H1 (cell line): ENCODE data around the gene SURF1. TPM values are rescaled to one million over a fixed set of nuclear protein-coding genes. Genes with fewer than 3 reads are reported as not detected.

Experiments used
- CTCF ChIA-PET: fragments of 300-600 bp; sonication (Branson Sonifier 250); formaldehyde crosslinking; loops from one replicate; lab custom pipeline; 2021; ENCODE audit not compliant: partially characterized antibody; lab: Charles Lee
- POLR2A ChIA-PET: fragments of 300-600 bp; sonication (Branson Sonifier 250); formaldehyde crosslinking; loops from one replicate; lab custom pipeline; 2021; ENCODE audit warnings: inconsistent platforms; ENCODE audit not compliant: partially characterized antibody; lab: Charles Lee
- DNase-seq, 2 experiments: peaks; one replicate each; pipeline versions ENCODE4 v3.0.0 to v3.0.0-alpha.2; 2010 to 2022; ENCODE audit warnings: low spot score in 2 of 2, low read depth in 1 of 2, mixed read lengths in 1 of 2
- FAIRE-seq: peaks from 2 replicates; lab custom pipeline; 2011; peaks lifted over from hg19 to GRCh38; lab: Jason Lieb, UNC
- H2AFZ ChIP-seq: 2 replicates; pipeline ENCODE4 v1.8.1; 2012; ENCODE audit warnings: low read length, inconsistent platforms
- H2AK5ac ChIP-seq: 2 replicates; pipeline ENCODE4 v1.6.1; 2013; ENCODE audit warnings: low read depth, low read length
- H2BK120ac ChIP-seq: replicated peaks from 2 replicates; pipeline ENCODE3; 2013; ENCODE audit warnings: low read depth, low read length, inconsistent platforms
- H2BK12ac ChIP-seq: 2 replicates; pipeline ENCODE4 v1.6.1; 2013; ENCODE audit warnings: low read depth, low read length
- H2BK15ac ChIP-seq: 2 replicates; pipeline ENCODE4 v1.6.1; 2013; ENCODE audit warnings: low read length
- H2BK20ac ChIP-seq: 2 replicates; pipeline ENCODE4 v1.6.1; 2013; ENCODE audit warnings: low read length
- H2BK5ac ChIP-seq: 2 replicates; pipeline ENCODE4 v1.6.1; 2013; ENCODE audit warnings: low read depth, low read length
- H3K14ac ChIP-seq: 2 replicates; pipeline ENCODE4 v1.6.1; 2013; ENCODE audit warnings: inconsistent platforms; ENCODE audit not compliant: insufficient read length
- H3K18ac ChIP-seq: 2 replicates; pipeline ENCODE4 v1.6.1; 2013; ENCODE audit warnings: low read length; ENCODE audit errors: extremely low read depth
- H3K23ac ChIP-seq: 2 replicates; pipeline ENCODE4 v1.6.1; 2013; ENCODE audit warnings: inconsistent platforms; ENCODE audit not compliant: insufficient read length
- H3K23me2 ChIP-seq: 2 replicates; pipeline ENCODE4 v1.6.1; 2013; ENCODE audit warnings: low read depth, low read length
- H3K27ac ChIP-seq: 2 replicates; pipeline ENCODE4 v1.6.1; 2011; ENCODE audit warnings: low read depth, low read length, inconsistent platforms
- H3K27me3 ChIP-seq, 4 experiments: replicated peaks in 1 of 4; 1 replicate in 1 of 4; 2 replicates in 3 of 4; pipeline versions ENCODE4 v1.6.1 to v1.8.1; 2011 to 2013; ENCODE audit warnings: low read length in 3 of 4, mild to moderate bottlenecking in 3 of 4, inconsistent platforms in 2 of 4, mixed read lengths in 2 of 4, moderate library complexity in 1 of 4; ENCODE audit not compliant: control insufficient read depth in 3 of 4, insufficient read depth in 3 of 4; ENCODE audit errors: extremely low read depth in 1 of 4
- H3K36me3 ChIP-seq, 4 experiments: 2 replicates each; pipeline versions ENCODE4 v1.6.1 to v1.8.1; 2011 to 2013; ENCODE audit warnings: mild to moderate bottlenecking in 4 of 4, low read length in 3 of 4, moderate library complexity in 2 of 4, control low read depth in 1 of 4, inconsistent platforms in 1 of 4; ENCODE audit not compliant: insufficient read depth in 4 of 4, control insufficient read depth in 2 of 4
- H3K4ac ChIP-seq: replicated peaks from 2 replicates; pipeline ENCODE3; 2013; ENCODE audit warnings: low read length, low read depth, mixed read lengths, inconsistent platforms; ENCODE audit not compliant: insufficient read length
- H3K4me1 ChIP-seq, 4 experiments: replicated peaks in 1 of 4; 1 replicate in 1 of 4; 2 replicates in 3 of 4; pipeline versions ENCODE4 v1.6.1 to v1.8.1; 2011 to 2013; ENCODE audit warnings: low read length in 3 of 4, inconsistent platforms in 2 of 4, mixed read lengths in 1 of 4; ENCODE audit not compliant: insufficient read depth in 4 of 4, control insufficient read depth in 3 of 4
- H3K4me2 ChIP-seq, 2 experiments: 2 replicates each; pipeline versions ENCODE4 v1.6.1 to v1.8.1; 2011 to 2013; ENCODE audit warnings: low read depth in 2 of 2, low read length in 2 of 2, control low read depth in 1 of 2, inconsistent platforms in 1 of 2, mild to moderate bottlenecking in 1 of 2; ENCODE audit not compliant: insufficient read depth in 1 of 2
- H3K4me3 ChIP-seq, 4 experiments: fragments of 200-600, 300-600 bp in 1 of 4; sonication (generic), shearing (Covaris generic), sonication (Bioruptor Twin) in 1 of 4; 2 replicates each; pipeline versions ENCODE4 v1.5.1 to v1.8.1; 2011 to 2016; ENCODE audit warnings: low read length in 4 of 4, low read depth in 3 of 4, control low read depth in 2 of 4, inconsistent platforms in 2 of 4, mild to moderate bottlenecking in 2 of 4, mixed read lengths in 1 of 4, moderate library complexity in 1 of 4; ENCODE audit not compliant: insufficient read depth in 2 of 4; ENCODE audit errors: extremely low read depth in 1 of 4
- H3K56ac ChIP-seq: replicated peaks from 2 replicates; pipeline ENCODE3; 2013; ENCODE audit warnings: low read depth, mild to moderate bottlenecking, mixed read lengths, low read length, inconsistent platforms; ENCODE audit not compliant: insufficient read length
- H3K79me1 ChIP-seq: 2 replicates; pipeline ENCODE4 v1.6.1; 2013; ENCODE audit warnings: low read depth, low read length, control low read depth
- H3K79me2 ChIP-seq, 2 experiments: 2 replicates each; pipeline versions ENCODE4 v1.6.1 to v1.8.1; 2012 to 2013; ENCODE audit warnings: low read length in 2 of 2, mild to moderate bottlenecking in 2 of 2, inconsistent platforms in 1 of 2; ENCODE audit not compliant: insufficient read depth in 2 of 2, control insufficient read depth in 1 of 2
- H3K9ac ChIP-seq, 4 experiments: replicated peaks in 1 of 4; 1 replicate in 1 of 4; 2 replicates in 3 of 4; pipeline versions ENCODE4 v1.6.1 to v1.8.1; 2011 to 2013; ENCODE audit warnings: low read depth in 3 of 4, low read length in 3 of 4, control low read depth in 2 of 4, mild to moderate bottlenecking in 2 of 4, moderate library complexity in 2 of 4, inconsistent platforms in 1 of 4; ENCODE audit errors: extremely low read depth in 1 of 4
- H3K9me3 ChIP-seq, 2 experiments: 2 replicates each; pipeline versions ENCODE4 v1.6.1 to v1.8.1; 2012 to 2013; ENCODE audit warnings: mild to moderate bottlenecking in 2 of 2, moderate library complexity in 2 of 2, control low read depth in 1 of 2, inconsistent platforms in 1 of 2, low read depth in 1 of 2, low read length in 1 of 2, mixed read lengths in 1 of 2; ENCODE audit not compliant: insufficient read depth in 2 of 2
- H4K20me1 ChIP-seq, 2 experiments: replicated peaks in 1 of 2; 2 replicates each; pipeline versions ENCODE3 to v1.8.1; 2011 to 2013; ENCODE audit warnings: inconsistent platforms in 2 of 2, low read length in 2 of 2, mild to moderate bottlenecking in 1 of 2; ENCODE audit not compliant: insufficient read depth in 2 of 2, control insufficient read depth in 1 of 2
- H4K5ac ChIP-seq: 2 replicates; pipeline ENCODE4 v1.6.1; 2013; ENCODE audit warnings: low read length, low read depth, mixed read lengths, inconsistent platforms; ENCODE audit not compliant: insufficient read length
- H4K8ac ChIP-seq: 2 replicates; pipeline ENCODE4 v1.8.0; 2013; ENCODE audit warnings: mild to moderate bottlenecking, moderate library complexity, low read length, inconsistent platforms; ENCODE audit not compliant: insufficient read depth; ENCODE audit errors: extremely low read depth
- H4K91ac ChIP-seq: replicated peaks from 2 replicates; pipeline ENCODE3; 2013; ENCODE audit warnings: low read length, mixed read lengths, inconsistent platforms; ENCODE audit not compliant: insufficient read length
- ASH2L ChIP-seq: fragments of 200-600, 300-600 bp; sonication (generic); IDR thresholded peaks from one replicate; pipeline ENCODE4 v1.7.1; 2017; ENCODE audit warnings: low read length
- ATF2 ChIP-seq: IDR thresholded peaks from 2 replicates; pipeline ENCODE4 v1.6.1; 2012; ENCODE audit warnings: low read length, inconsistent platforms
- BCL11A ChIP-seq, 2 experiments: IDR thresholded peaks; one replicate each; pipeline ENCODE4 v1.6.1; 2011; ENCODE audit warnings: low read depth in 2 of 2, low read length in 2 of 2, mild to moderate bottlenecking in 2 of 2
- CBX5 ChIP-seq: fragments of 300-800, 300-1000 bp; sonication (generic); IDR thresholded peaks from 2 replicates; pipeline ENCODE4 v1.7.1; 2016; ENCODE audit warnings: antibody characterized with exemption, low read length, low read depth
- CEBPB ChIP-seq: IDR thresholded peaks from 2 replicates; pipeline ENCODE4 v1.6.1; 2012; ENCODE audit warnings: low read depth, low read length
- CHD2 ChIP-seq: IDR thresholded peaks from 2 replicates; pipeline ENCODE4 v1.6.1; 2012; ENCODE audit warnings: low read length, improper control_type of control experiment
- KDM1A ChIP-seq: fragments of 200-600, 300-600 bp; sonication (generic); IDR thresholded peaks from 2 replicates; pipeline ENCODE4 v1.7.1; 2016; ENCODE audit warnings: mild to moderate bottlenecking, low read length, borderline replicate concordance
- MAX ChIP-seq: IDR thresholded peaks from 2 replicates; pipeline ENCODE4 v1.6.1; 2012; ENCODE audit warnings: inconsistent platforms
- RFX5 ChIP-seq: IDR thresholded peaks from 2 replicates; pipeline ENCODE4 v1.6.1; 2011; ENCODE audit warnings: low read depth, low read length, improper control_type of control experiment, borderline replicate concordance
- RXRA ChIP-seq: IDR thresholded peaks from 2 replicates; pipeline ENCODE4 v1.6.1; 2011; ENCODE audit warnings: low read depth, mild to moderate bottlenecking, low read length, moderate library complexity; ENCODE audit not compliant: insufficient read depth
- WGBS, 2 experiments: shearing (Covaris generic) in 1 of 2; methylation state at CpG; one replicate each; pipeline versions ENCODE4 v1.1.6 to v1.1.7; 2013 to 2015; ENCODE audit warnings: low lambda C conversion rate in 2 of 2, mixed read lengths in 2 of 2, inconsistent platforms in 1 of 2, low coverage in 1 of 2, missing lambda C conversion rate in 1 of 2; ENCODE audit not compliant: insufficient replicate concordance in 2 of 2, insufficient coverage in 1 of 2, insufficient read length in 1 of 2; ENCODE audit errors: extremely low coverage in 1 of 2, missing lambda C conversion rate in 1 of 2; 5-methylcytosine and 5-hydroxymethylcytosine counted together
- polyA plus RNA-seq, 7 experiments: library from polyadenylated mRNA; depleted of rRNA in 3 of 7; stranded (reverse) in 5 of 7; unstranded in 2 of 7; fragments of >200 nt in 5 of 7; fragments of 200-250 nt in 2 of 7; gene quantifications; 1 replicate in 5 of 7; 2 replicates in 1 of 7; 4 replicates in 1 of 7; pipeline versions ENCODE4 v1.2.1 to v1.2.3, GENCODE V29; 2011 to 2013; ENCODE audit warnings: missing spikeins in 2 of 7, mixed read lengths in 2 of 7
- total RNA-seq: library from RNA; stranded (reverse); fragmentation: NEBNext Ultra II Directional; extraction: Animal tissue kit (Norgen Biotek cat#: 25700); gene quantifications from 2 replicates; pipeline ENCODE4 v1.2.1, GENCODE V29; 2021

SURF1 gene
- total and polyA plus RNA-seq, 2 of the 8 experiments (the other 6 are each of a cell fraction or from before 2014, with no cell fraction given): 43.1 to 44.7 TPM

GRCh38 chr9:133374612-133375115 is 18.4 kb upstream of the SURF1 start:
- POLR2A ChIA-PET: interaction anchor here (1.1 to 19.9 kb wide), 6 partner anchors 9 to 42 kb away, joined by 3 to 461 read pairs (median 6); partner anchors contain the start of genes MED22, RPL7A, SURF1 and SURF2
- no peak overlapping the region for H3K27ac ChIP-seq
- 60% methylated on average over 12 of the region's 12 CpGs; no CpG with 5 or more reads in 1 of the 2 experiments for WGBS, 2 experiments
- TF ChIP-seq ATF2: no peak
- TF ChIP-seq RXRA: no peak
- no peak for TF ChIP-seq MAX
- no peak for TF ChIP-seq BCL11A (IDR thresholded peaks at IDR 0.05; ENCODE audit: low read depth in 2 of 2, low read length in 2 of 2)
- no peak for TF ChIP-seq CHD2
- TF ChIP-seq CBX5: no peak
- TF ChIP-seq RFX5: no peak
- no peak for TF ChIP-seq ASH2L
- no peak for TF ChIP-seq KDM1A
- no peak for TF ChIP-seq CEBPB

More at GRCh38 chr9:133374612-133375115, 18.4 kb upstream of the SURF1 start:
- Histone ChIP-seq H2AK5ac (no peak overlapping the region), H3K18ac (no peak overlapping the region), H2BK15ac (no peak overlapping the region), H2AFZ (no peak overlapping the region), H3K23ac (no peak overlapping the region), H4K91ac (no peak overlapping the region), H2BK120ac (no peak overlapping the region), H3K36me3 (peaks cover 0 to 13% (median 7%) of the 10 kb centered on the region in 4 experiments; a peak in 4 of 8 replicates), H2BK20ac (no peak overlapping the region), H3K14ac (no peak overlapping the region), H3K9me3 (peaks cover 0 to 4% of the 10 kb centered on the region in 2 experiments; a peak in 2 of 4 replicates), H3K9ac (peak overlapping the region; percentile 65 to 92 (median 80); a peak in 4 of 7 replicates), H3K4me3 (peak overlapping the region; percentile 70 to 87 (median 74)), H4K5ac (no peak overlapping the region), H4K8ac (no peak overlapping the region), H3K56ac (no peak overlapping the region), H3K27me3 (peaks cover 0 to 11% (median 6%) of the 10 kb centered on the region in 4 experiments; a peak in 5 of 7 replicates), H3K4me2 (peak overlapping the region; percentile 76 to 77), H4K20me1 (peaks cover 18 to 39% of the 10 kb centered on the region in 2 experiments), H3K4me1 (peaks cover 0 to 5% (median 0%) of the 10 kb centered on the region in 4 experiments; a peak in 1 of 7 replicates), H2BK12ac (no peak overlapping the region), H3K79me2 (peaks cover 14 to 57% of the 10 kb centered on the region in 2 experiments), H3K4ac (no peak overlapping the region), H3K79me1 (peaks cover 12% of the 10 kb centered on the region; the same call in 1 of the 2 replicates), H3K23me2 (peaks cover 8% of the 10 kb centered on the region; the same call in 1 of the 2 replicates), H2BK5ac (no peak overlapping the region)
- no peak for DNase-seq
- FAIRE-seq: no peak
- CTCF ChIA-PET: interaction anchor here (0.7 to 10.1 kb wide), 7 partner anchors 12 to 310 kb away, joined by 3 to 90 read pairs (median 3); partner anchors contain the start of genes SURF1 and SURF2
